Neural crest cell (in vitro differentiated cells): Measurements from ENCODE around the gene NOS1AP. TPM values are rescaled to one million over a fixed set of nuclear protein-coding genes. Genes with fewer than 3 reads are reported as not detected.
A peak's percentile ranks its signal among the peaks of the same experiment; 100 is the strongest.

Experiments used
- DNase-seq: peaks from one replicate; pipeline ENCODE4 v3.0.0; 2021; ENCODE audit warnings: low read depth, mixed read lengths, low spot score
- H3K27ac Mint-ChIP-seq: one replicate; pipeline ENCODE4 v1.8.0; 2021; ENCODE audit warnings: mild to moderate bottlenecking, mixed read lengths; ENCODE audit not compliant: unreplicated experiment
- H3K27me3 Mint-ChIP-seq: 2 replicates; pipeline ENCODE4 v1.8.0; 2021; ENCODE audit warnings: low read depth, mild to moderate bottlenecking, mixed read lengths
- H3K36me3 Mint-ChIP-seq: 2 replicates; pipeline ENCODE4 v1.8.0; 2021; ENCODE audit warnings: low read depth, mild to moderate bottlenecking, mixed read lengths
- H3K4me1 Mint-ChIP-seq: 2 replicates; pipeline ENCODE4 v1.8.0; 2021; ENCODE audit warnings: mixed read lengths
- H3K4me3 Mint-ChIP-seq: one replicate; pipeline ENCODE4 v1.8.0; 2021; ENCODE audit warnings: mild to moderate bottlenecking, mixed read lengths
- H3K9me3 Mint-ChIP-seq: 2 replicates; pipeline ENCODE4 v1.8.0; 2021; ENCODE audit warnings: mixed read lengths
- total RNA-seq: library from RNA; stranded (reverse); gene quantifications from 2 replicates; pipeline ENCODE4 v1.2.1, GENCODE V29; 2021
- TF ChIP-seq, protein P1 (sequence below): fragments of 200-600 bp; sonication (generic); conservative IDR thresholded peaks from 2 replicates; pipeline ENCODE4 v1.5.0; 2021; ENCODE audit warnings: antibody characterized with exemption, mild to moderate bottlenecking

NOS1AP gene
- total RNA-seq, 1 donor from 2014 or later: 7.0 TPM

DNA sequence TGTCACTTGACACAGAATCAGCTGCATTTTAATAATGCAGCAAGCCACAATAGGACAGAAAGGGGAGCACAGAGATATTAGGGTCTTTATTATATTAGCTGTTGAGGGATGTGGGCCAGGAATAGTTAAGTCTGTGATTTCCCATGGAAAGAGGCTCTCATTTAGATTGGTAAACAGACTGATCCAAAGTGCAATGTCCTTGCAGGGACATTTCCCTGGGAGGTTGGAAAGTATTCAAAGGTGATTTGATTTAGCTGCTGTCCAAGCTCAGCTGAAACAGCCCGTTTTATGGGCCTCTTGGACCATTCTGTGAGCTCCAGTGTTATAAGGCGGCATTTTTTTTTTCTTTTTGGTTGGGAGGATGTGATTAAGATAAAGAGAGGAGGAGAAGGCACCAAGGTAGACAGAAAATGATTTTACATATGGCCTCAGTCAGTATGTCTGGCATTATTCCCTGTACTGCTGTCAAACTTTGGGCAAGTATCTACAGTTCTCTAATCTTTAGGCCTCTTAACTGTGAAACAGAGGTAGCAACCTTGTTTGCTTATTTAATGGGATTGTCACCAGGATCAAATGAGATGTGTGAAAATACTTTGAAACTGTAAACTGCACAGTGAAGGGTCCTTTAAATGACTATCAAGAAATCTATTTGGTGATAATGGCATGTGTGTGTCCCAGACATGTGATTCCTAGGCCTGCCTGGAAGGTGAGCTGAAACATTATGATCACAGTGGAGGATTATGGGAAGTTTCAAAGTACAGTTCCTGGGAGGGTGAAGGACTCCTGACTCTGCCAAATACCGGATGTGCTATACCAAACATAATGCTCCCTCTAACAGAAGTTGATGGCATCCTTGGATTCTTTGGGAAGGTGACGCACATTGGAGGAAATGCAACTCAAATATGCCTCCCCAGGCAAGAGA, 62.2 kb downstream of the NOS1AP start:
- no peak overlapping the region for H3K4me3 Mint-ChIP-seq
- no peak overlapping the region for H3K27ac Mint-ChIP-seq
- peaks cover 11% of the 10 kb centered on the region for H3K4me1 Mint-ChIP-seq
- DNase-seq: no peak
- H3K36me3 Mint-ChIP-seq: no peaks in the 10 kb centered on the region
- H3K27me3 Mint-ChIP-seq: no peaks in the 10 kb centered on the region
- H3K9me3 Mint-ChIP-seq: no peaks in the 10 kb centered on the region
- TF ChIP-seq, protein P1, sequence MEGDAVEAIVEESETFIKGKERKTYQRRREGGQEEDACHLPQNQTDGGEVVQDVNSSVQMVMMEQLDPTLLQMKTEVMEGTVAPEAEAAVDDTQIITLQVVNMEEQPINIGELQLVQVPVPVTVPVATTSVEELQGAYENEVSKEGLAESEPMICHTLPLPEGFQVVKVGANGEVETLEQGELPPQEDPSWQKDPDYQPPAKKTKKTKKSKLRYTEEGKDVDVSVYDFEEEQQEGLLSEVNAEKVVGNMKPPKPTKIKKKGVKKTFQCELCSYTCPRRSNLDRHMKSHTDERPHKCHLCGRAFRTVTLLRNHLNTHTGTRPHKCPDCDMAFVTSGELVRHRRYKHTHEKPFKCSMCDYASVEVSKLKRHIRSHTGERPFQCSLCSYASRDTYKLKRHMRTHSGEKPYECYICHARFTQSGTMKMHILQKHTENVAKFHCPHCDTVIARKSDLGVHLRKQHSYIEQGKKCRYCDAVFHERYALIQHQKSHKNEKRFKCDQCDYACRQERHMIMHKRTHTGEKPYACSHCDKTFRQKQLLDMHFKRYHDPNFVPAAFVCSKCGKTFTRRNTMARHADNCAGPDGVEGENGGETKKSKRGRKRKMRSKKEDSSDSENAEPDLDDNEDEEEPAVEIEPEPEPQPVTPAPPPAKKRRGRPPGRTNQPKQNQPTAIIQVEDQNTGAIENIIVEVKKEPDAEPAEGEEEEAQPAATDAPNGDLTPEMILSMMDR: no peak

DNA sequence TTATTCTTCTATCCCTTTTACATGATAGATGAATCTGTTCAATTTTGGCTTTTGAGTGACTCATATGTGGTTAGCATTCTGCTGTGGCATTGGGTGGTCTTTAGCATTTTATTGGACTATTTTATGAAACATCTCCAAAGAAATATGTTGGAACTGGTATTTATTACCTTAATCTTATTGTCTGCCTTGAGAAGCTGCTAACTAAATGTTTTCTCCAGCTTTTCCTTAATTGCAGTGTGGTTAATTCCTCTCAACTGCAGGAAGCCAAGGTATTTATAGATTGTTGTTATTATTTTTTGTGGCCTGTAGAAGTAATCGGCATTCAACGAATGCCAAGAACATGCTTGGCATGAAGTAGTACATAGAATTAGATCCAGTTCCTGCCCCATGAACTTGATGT, 64.1 kb downstream of the NOS1AP start:
- TF ChIP-seq, protein P1: no peak
- H3K4me1 Mint-ChIP-seq: peaks cover 26% of the 10 kb centered on the region

DNA sequence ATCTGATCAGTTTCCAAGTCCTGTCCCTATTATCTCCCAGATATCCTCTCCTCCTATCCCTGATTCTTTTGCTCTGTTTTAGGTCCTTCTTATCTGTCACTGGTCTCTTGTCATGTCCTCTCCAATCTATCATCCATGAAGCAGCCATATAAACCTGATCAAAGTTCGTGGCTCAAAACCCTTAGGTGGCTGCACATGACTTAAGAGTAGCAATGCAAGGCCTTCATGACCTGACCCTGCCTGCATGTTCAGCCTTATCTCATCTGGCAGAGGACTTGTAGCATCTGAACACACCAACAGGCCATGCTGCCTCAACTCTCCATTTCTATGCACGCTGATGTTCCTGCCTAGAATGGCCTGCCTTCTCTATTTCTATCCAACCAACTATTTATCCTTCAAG, 65.2 kb downstream of the NOS1AP start:
- Mint-ChIP-seq H3K27me3 (no peaks in the 10 kb centered on the region), H3K27ac (peak overlapping the region; percentile 39), H3K4me3 (no peak overlapping the region), H3K4me1 (peaks cover 33% of the 10 kb centered on the region), H3K9me3 (peaks cover 2% of the 10 kb centered on the region), H3K36me3 (no peaks in the 10 kb centered on the region)
- DNase-seq: no peak
- TF ChIP-seq, protein P1: no peak

More for the DNA sequence above, 64.1 kb downstream of the NOS1AP start:
- no peak overlapping the region for H3K27ac Mint-ChIP-seq
- H3K9me3 Mint-ChIP-seq: no peaks in the 10 kb centered on the region
- no peaks in the 10 kb centered on the region for H3K27me3 Mint-ChIP-seq
- H3K36me3 Mint-ChIP-seq: no peaks in the 10 kb centered on the region
- no peak overlapping the region for H3K4me3 Mint-ChIP-seq
- no peak for DNase-seq

DNA sequence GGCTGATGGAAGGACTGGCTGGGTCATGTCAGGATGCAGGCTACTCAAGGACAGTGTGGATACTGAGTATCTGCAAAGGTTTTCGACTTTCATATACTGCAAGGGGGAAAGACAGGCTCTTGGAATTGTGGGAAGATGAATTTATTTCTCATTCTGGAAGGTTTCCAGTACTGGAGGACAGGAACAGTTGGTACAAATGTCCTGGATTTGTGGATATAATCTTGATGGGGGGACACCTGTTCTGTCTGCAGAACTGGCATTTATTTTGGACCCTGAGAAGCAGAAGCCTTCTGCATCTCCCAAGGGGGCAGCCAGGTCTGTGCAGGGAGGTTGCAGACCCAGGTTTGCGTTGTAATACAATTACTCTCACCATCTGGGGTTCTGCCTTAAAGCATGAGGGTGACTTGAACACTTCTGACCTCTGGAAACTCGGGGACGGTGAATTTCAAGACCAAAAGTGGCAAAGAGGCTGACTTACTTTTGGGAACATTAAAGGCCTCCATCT, 65.8 kb downstream of the NOS1AP start:
- H3K9me3 Mint-ChIP-seq: peaks cover 2% of the 10 kb centered on the region
- no peak for DNase-seq
- H3K4me3 Mint-ChIP-seq: no peak overlapping the region
- no peak overlapping the region for H3K27ac Mint-ChIP-seq
- TF ChIP-seq, protein P1: no peak
- no peaks in the 10 kb centered on the region for H3K27me3 Mint-ChIP-seq
- peaks cover 34% of the 10 kb centered on the region for H3K4me1 Mint-ChIP-seq
- H3K36me3 Mint-ChIP-seq: no peaks in the 10 kb centered on the region

DNA sequence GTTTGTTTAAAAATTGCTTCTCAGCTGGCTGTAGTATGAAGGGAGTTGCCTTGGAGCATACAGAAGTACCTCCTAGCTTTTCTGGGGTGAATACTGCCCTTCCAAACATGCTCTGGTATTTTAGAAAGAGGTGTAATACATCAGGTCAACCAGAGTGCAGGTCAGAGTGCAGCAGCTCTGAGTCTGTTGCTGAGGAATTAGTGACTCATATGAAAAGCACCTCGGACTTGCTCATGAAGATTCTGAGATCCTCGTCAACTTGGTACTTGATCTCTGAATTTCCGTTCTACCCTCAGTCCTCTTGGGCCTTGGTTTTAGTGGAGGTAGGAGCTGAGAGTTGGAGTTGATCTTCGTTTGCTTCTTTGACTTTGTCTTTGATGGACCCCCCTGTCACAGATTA, 67.3 kb downstream of the NOS1AP start:
- TF ChIP-seq, protein P1: no peak

More for the DNA sequence above, 67.3 kb downstream of the NOS1AP start:
- Mint-ChIP-seq H3K4me3 (no peak overlapping the region), H3K27me3 (no peaks in the 10 kb centered on the region), H3K27ac (peak overlapping the region; percentile 16), H3K9me3 (peaks cover 5% of the 10 kb centered on the region), H3K4me1 (peaks cover 39% of the 10 kb centered on the region), H3K36me3 (peaks cover 3% of the 10 kb centered on the region)
- DNase-seq: no peak
